GM21825 (cell line): ENCODE data around the gene CCDC17.
A peak's percentile ranks its signal among the peaks of the same experiment; 100 is the strongest.

Experiments
- ATAC-seq: cut with Tn5 transposase; IDR thresholded peaks from one replicate; pipeline ENCODE4 v1.9.1; 2021; ENCODE audit warnings: mild to moderate bottlenecking, moderate library complexity; ENCODE audit not compliant: unreplicated experiment

Gene CCDC17

DNA sequence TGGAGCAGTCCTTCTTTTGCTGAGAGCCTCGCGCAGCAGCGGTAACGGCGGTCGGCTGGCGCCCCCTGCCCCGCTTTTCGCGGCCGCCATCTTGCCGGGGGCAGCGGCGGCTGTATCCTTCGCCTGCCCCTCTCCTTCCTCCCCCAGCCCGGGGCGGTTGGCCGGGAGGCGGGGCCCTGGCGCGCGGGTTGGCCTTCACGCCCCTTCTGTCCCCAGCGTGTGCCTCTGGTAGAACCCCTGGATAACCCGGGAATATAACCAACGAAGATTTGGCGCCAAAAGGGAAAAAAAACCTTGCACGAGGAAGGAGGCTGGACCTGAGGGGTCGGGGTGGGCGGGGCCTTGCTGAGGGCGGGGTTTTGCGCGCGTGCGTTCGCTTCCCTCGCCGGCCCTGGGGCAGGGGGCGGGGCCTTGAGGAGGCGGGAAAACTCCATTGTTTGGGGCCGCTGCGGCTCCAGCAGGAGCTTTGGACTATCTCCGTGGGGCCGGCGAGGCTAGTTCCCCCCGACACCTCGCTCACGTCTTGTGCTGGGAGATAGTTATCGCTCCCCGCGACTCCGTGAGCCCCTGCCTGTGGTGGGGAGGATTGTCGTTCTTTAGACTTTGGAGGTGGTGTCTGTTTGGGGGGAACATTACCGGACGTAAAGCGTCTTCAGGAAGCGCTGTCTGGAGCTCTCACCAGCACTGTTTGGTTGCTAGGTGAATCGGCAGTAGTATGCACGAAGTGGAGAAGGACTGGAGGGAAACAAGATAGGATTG lies 39.3 kb downstream of the CCDC17 start:
- peak; percentile 34 for ATAC-seq

DNA sequence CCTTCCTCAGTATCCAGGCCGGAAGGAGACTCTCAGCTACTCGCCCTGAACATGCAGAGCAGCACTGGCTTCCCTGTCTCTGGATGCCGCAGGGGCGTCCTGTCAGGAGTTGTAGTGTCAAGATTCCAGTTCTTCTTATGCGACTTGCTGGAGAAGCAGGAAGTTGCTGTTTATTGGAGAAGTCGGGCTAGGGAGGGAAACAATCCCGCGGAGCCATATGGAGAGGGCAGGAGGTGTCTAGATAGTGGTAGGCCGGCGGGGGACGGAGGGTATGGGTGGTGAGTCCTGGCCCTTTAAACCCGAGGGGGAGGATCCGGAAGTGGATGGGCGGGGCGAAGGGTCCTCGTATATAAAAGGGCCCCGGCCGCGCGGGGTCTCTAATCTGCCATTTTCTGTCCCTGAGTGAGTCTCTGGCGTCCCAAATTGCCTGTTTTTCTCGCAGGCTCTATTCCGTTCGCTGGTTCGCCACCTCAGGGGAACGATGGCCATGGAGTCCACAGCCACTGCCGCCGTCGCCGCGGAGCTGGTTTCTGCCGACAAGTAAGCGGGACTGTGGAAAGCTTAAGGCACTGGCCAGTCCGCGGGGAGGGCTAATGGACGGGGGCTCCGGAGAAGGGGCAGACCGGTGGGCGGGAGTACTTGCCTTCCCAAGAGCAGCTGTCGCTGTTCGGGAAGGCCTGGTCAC lies 40.0 kb downstream of the CCDC17 start, which contains the start of gene NASP:
TSS of gene NASP (plus strand) at position 376 of the 685 bp plus-strand sequence. CDS start at position 482, 106 bp downstream.
- ATAC-seq = peak; percentile 48

- ATAC-seq = peak; percentile 69
Measured at GRCh38 chr1:45583264-45583665, 40.6 kb downstream of the CCDC17 start.

DNA sequence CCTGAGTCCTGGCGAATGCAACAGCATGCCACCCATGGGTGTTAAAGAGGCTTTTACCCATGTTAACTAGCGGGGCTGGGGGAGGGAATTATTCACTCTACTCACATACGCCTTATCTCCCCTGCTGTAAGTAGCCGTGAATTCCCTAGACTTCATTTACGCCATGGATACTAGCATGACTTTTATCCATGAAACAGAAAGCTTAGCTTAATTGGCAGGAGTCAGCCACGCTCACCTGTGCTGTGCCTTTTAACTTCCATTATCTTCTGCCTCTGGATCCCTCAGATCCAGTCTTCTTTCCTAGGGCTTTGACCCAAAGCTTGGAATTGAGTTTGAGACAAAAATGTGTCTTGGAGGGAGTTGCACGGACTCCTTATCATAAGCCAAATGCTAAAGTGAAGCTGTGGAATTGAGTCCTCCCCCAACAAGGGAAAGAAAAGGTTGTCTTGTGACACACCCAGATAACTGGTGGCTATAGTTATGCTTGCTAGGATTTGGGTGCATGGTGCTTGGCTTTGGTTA lies 49.7 kb downstream of the CCDC17 start:
- no peak for ATAC-seq

GRCh38 chr1:45573231-45573804 lies 50.5 kb downstream of the CCDC17 start:
- no peak for ATAC-seq

GRCh38 chr1:45570631-45571030 lies 53.2 kb downstream of the CCDC17 start:
- ATAC-seq = no peak
